Sigmoid colon (tissue), 7 donors: Measurements from ENCODE around the gene CUEDC1. TPM values are rescaled to one million over a fixed set of nuclear protein-coding genes. Genes with fewer than 3 reads are reported as not detected.

Experiments used
- DNase-seq: peaks from one replicate; pipeline ENCODE4 v3.0.0-alpha.2; 2019
- H3K27ac ChIP-seq, 4 donors: fragments of 200-600 bp; sonication (generic); one replicate each; pipeline ENCODE4 v1.5.1; 2016 to 2019; ENCODE audit warnings: mild to moderate bottlenecking in 1 of 4
- H3K27me3 ChIP-seq, 3 donors: fragments of 200-600 bp; sonication (generic); one replicate each; pipeline ENCODE4 v1.5.1; 2019; ENCODE audit warnings: mild to moderate bottlenecking in 1 of 3
- H3K36me3 ChIP-seq, 4 donors: fragments of 200-600 bp; sonication (generic); one replicate each; pipeline ENCODE4 v1.5.1; 2016 to 2019
- H3K4me1 ChIP-seq, 4 donors: fragments of 200-600 bp; sonication (generic); one replicate each; pipeline ENCODE4 v1.5.1; 2017 to 2019
- H3K4me3 ChIP-seq, 4 donors: fragments of 200-600 bp; sonication (generic); one replicate each; pipeline ENCODE4 v1.5.1; 2017 to 2019; ENCODE audit warnings: mild to moderate bottlenecking in 2 of 4, moderate library complexity in 1 of 4
- H3K9me3 ChIP-seq, 4 donors: fragments of 200-600 bp in 3 of 4; sonication (generic) in 3 of 4; one replicate each; pipeline versions ENCODE4 v1.5.1 to v1.6.1; 2013 to 2019
- CTCF ChIP-seq, 4 experiments: fragments of 450-650 bp in 3 of 4; fragments of 200-600 bp in 1 of 4; IDR thresholded peaks; one replicate each; pipeline ENCODE4 v1.5.1; 2016 to 2019; ENCODE audit warnings: antibody characterized with exemption in 4 of 4, mild to moderate bottlenecking in 3 of 4, moderate library complexity in 2 of 4
- EP300 ChIP-seq, 4 donors: sonication (generic); formaldehyde crosslinking; IDR thresholded peaks; one replicate each; pipeline ENCODE4 v1.6.1; 2017; ENCODE audit warnings: antibody characterized with exemption in 4 of 4
- POLR2A ChIP-seq, 2 donors: fragments of 450-650 bp; IDR thresholded peaks; one replicate each; pipeline ENCODE4 v1.6.1; 2016; ENCODE audit warnings: antibody characterized with exemption in 2 of 2, mild to moderate bottlenecking in 2 of 2, moderate library complexity in 2 of 2
- POLR2AphosphoS5 ChIP-seq, 4 donors: sonication (generic); formaldehyde crosslinking; IDR thresholded peaks; one replicate each; pipeline ENCODE4 v1.6.1; 2017; ENCODE audit warnings: antibody characterized with exemption in 4 of 4
- WGBS, 2 donors: extraction: QIAGEN DNeasy Blood & Tissue Kit; methylation state at CpG; one replicate each; pipeline ENCODE4 v1.1.7; 2013; 5-methylcytosine and 5-hydroxymethylcytosine counted together
- intact Hi-C: fragments of 100-400 bp; cut with DNase I; formaldehyde crosslinking; loops from one replicate; pipeline ENCODE4 v1.15.1; 2023
- polyA plus RNA-seq, 3 donors: library from polyadenylated mRNA; stranded (reverse); fragments of 200-250 nt; gene quantifications; one replicate each; pipeline ENCODE4 v1.2.3, GENCODE V29; 2013
- total RNA-seq, 4 donors: library from RNA; depleted of rRNA; stranded (reverse); fragments of >200 nt; gene quantifications; one replicate each; pipeline ENCODE4 v1.1.0, GENCODE V29; 2016
- donor health status: healthy with polysubstance abuse.
- donor health status: Bipolar disorder and iron deficiency.
- donor health status: healthy.

The CUEDC1 gene
- total and polyA plus RNA-seq, 7 donors = 3.0 to 64.0 (median 29.5) TPM

GRCh38 chr17:57943140-57943539, 12.1 kb downstream of the CUEDC1 start:
- H3K4me1 ChIP-seq = peaks cover 0 to 97% (median 94%) of the 10 kb centered on the region in 4 donors
- peak overlapping the region; percentile 97 to 100 (median 99) for H3K27ac ChIP-seq
- TF ChIP-seq POLR2A (IDR thresholded peaks at IDR 0.05) = no peak
- peak; percentile 26 to 53 (median 43) for TF ChIP-seq POLR2AphosphoS5 (IDR thresholded peaks at IDR 0.05)
- TF ChIP-seq CTCF (IDR thresholded peaks at IDR 0.05) = no peak

GRCh38 chr17:57941384-57942370, 13.5 kb downstream of the CUEDC1 start:
- H3K4me1 ChIP-seq = peaks cover 0 to 100% (median 97%) of the 10 kb centered on the region in 4 donors

More at GRCh38 chr17:57943140-57943539, 12.1 kb downstream of the CUEDC1 start:
- WGBS, 2 donors = 67 to 81% methylated on average over 6 of the region's 6 CpGs
- intact Hi-C loops = no loop called here
- no peaks in the 10 kb centered on the region for H3K27me3 ChIP-seq
- DNase-seq = no peak
- H3K36me3 ChIP-seq = no peaks in the 10 kb centered on the region
- no peak overlapping the region for H3K4me3 ChIP-seq
- H3K9me3 ChIP-seq = no peaks in the 10 kb centered on the region

GRCh38 chr17:57940653-57941329, 14.4 kb downstream of the CUEDC1 start:
- intact Hi-C loops = loop anchor here (2.0 kb wide), 1 partner anchor 48 kb away; no protein-coding TSS in a partner anchor
- peak overlapping the region; percentile 97 to 100 (median 99) for H3K27ac ChIP-seq
- peak; percentile 92 for DNase-seq
- H3K36me3 ChIP-seq = no peaks in the 10 kb centered on the region
- H3K9me3 ChIP-seq = no peaks in the 10 kb centered on the region
- no peak for TF ChIP-seq CTCF (IDR thresholded peaks at IDR 0.05)
- peak in 3 of 4 donors; percentile 11 to 85 (median 68) for TF ChIP-seq EP300 (IDR thresholded peaks at IDR 0.05)
- peak; percentile 75 to 93 (median 84) for TF ChIP-seq POLR2AphosphoS5 (IDR thresholded peaks at IDR 0.05)
- peaks cover 0 to 100% (median 97%) of the 10 kb centered on the region in 4 donors for H3K4me1 ChIP-seq
- 54 to 66% methylated on average over 5 of the region's 5 CpGs for WGBS, 2 donors
- H3K27me3 ChIP-seq = no peaks in the 10 kb centered on the region
- H3K4me3 ChIP-seq = no peak overlapping the region

More at GRCh38 chr17:57941384-57942370, 13.5 kb downstream of the CUEDC1 start:
- H3K9me3 ChIP-seq = no peaks in the 10 kb centered on the region
- no peaks in the 10 kb centered on the region for H3K36me3 ChIP-seq
- intact Hi-C loops = loop anchor here (2.0 kb wide), 1 partner anchor 49 kb away; no protein-coding TSS in a partner anchor
- TF ChIP-seq CTCF (IDR thresholded peaks at IDR 0.05) = no peak
- TF ChIP-seq POLR2A (IDR thresholded peaks at IDR 0.05) = no peak
- TF ChIP-seq EP300 (IDR thresholded peaks at IDR 0.05) = no peak
- TF ChIP-seq POLR2AphosphoS5 (IDR thresholded peaks at IDR 0.05) = peak in 2 of 4 donors; percentile 14 to 46
- H3K4me3 ChIP-seq = no peak overlapping the region
- peak overlapping the region; percentile 97 to 100 (median 99) for H3K27ac ChIP-seq
- H3K27me3 ChIP-seq = no peaks in the 10 kb centered on the region
- peak; percentile 78 for DNase-seq
- 74 to 86% methylated on average over 10 of the region's 10 CpGs for WGBS, 2 donors

- intact Hi-C loops = loop anchor here (2.0 kb wide), 1 partner anchor 47 kb away; no protein-coding TSS in a partner anchor
- DNase-seq = no peak
- no peaks in the 10 kb centered on the region for H3K36me3 ChIP-seq
- WGBS, 2 donors = 48 to 61% methylated on average over 5 of the region's 5 CpGs
- H3K27ac ChIP-seq = peak overlapping the region; percentile 97 to 100 (median 99)
- no peak overlapping the region for H3K4me3 ChIP-seq
- TF ChIP-seq POLR2AphosphoS5 (IDR thresholded peaks at IDR 0.05) = peak; percentile 37 to 75 (median 56)
- no peak for TF ChIP-seq CTCF (IDR thresholded peaks at IDR 0.05)
- TF ChIP-seq EP300 (IDR thresholded peaks at IDR 0.05) = peak in 2 of 4 donors; percentile 12 to 17
- peaks cover 0 to 100% (median 97%) of the 10 kb centered on the region in 4 donors for H3K4me1 ChIP-seq
- H3K9me3 ChIP-seq = no peaks in the 10 kb centered on the region
- H3K27me3 ChIP-seq = no peaks in the 10 kb centered on the region
These were observed 15.0 kb downstream of the CUEDC1 start for GRCh38 chr17:57940231-57940630.
